A549 (cell line): ENCODE measurements around the gene ADD3.

Experiments used
- BHLHE40 ChIP-seq: IDR thresholded peaks from 2 replicates; pipeline ENCODE4 v1.6.1; 2012; ENCODE audit warnings: low read depth, low read length, inconsistent platforms
- E2F6 ChIP-seq: IDR thresholded peaks from 2 replicates; pipeline ENCODE4 v1.6.1; 2012; ENCODE audit warnings: low read depth, borderline replicate concordance
- EHF ChIP-seq: fragments of 250-450 bp; sonication (Bioruptor Pico); IDR thresholded peaks from 2 replicates; pipeline ENCODE4 v1.5.0; 2020; ENCODE audit warnings: mild to moderate bottlenecking
- POLR2A ChIP-seq: IDR thresholded peaks from 2 replicates; pipeline ENCODE4 v1.6.1; 2012; ENCODE audit warnings: mild to moderate bottlenecking, low read length
- REST ChIP-seq: fragments of 200-600 bp; sonication (generic); IDR thresholded peaks from 2 replicates; pipeline ENCODE4 v1.6.1; 2016; ENCODE audit warnings: antibody characterized with exemption, mild to moderate bottlenecking, moderate library complexity
- RFX5 ChIP-seq: fragments of 450-650 bp; IDR thresholded peaks from 2 replicates; pipeline ENCODE4 v1.7.1; 2014; ENCODE audit warnings: antibody characterized with exemption, mild to moderate bottlenecking, moderate library complexity

GRCh38 chr10:110150981-110151380, 143.2 kb downstream of the ADD3 start:
- TF ChIP-seq E2F6 (no peak), EHF (CRISPR knock-in tag) (no peak), POLR2A (no peak), REST (no peak), RFX5 (no peak), BHLHE40 (no peak)
